ENCODE results near the gene HNRNPR. TPM values are rescaled to one million over a fixed set of nuclear protein-coding genes. Genes with fewer than 3 reads are reported as not detected.

The HNRNPR gene
- polyA plus RNA-seq, 1 of the 3 experiments (the other 2 are of a cell fraction) = 111 TPM

DNA sequence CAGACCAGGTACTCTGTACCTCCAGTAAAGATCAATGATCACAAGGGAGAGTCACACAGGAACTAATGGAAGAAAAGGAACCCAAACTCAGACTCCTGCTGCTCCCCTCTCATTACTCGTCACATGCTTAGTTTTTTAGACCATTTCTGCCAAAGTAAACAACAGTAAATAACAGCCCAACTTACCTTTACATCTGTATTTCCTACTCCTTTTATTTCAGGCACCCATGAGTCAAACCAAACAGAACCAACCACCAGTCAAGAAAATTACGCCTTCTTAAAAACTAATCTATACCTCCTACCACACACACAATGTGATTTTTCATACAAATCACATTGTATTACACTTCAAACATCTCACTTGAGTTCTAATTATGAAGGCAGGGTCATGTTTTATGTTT, 65.4 kb downstream of the HNRNPR start:
- POLR2A ChIA-PET = no interaction called here
- TF ChIP-seq TEAD4 (IDR thresholded peaks at IDR 0.05; ENCODE audit: borderline replicate concordance, insufficient read depth) (no peak), GATA2 (CRISPR knock-in tag; IDR thresholded peaks at IDR 0.05) (no peak)
- CTCF ChIA-PET = interaction anchor here (1.5 kb wide), 1 partner anchor 94 kb away, joined by 6 read pairs; no protein-coding TSS in a partner anchor

DNA sequence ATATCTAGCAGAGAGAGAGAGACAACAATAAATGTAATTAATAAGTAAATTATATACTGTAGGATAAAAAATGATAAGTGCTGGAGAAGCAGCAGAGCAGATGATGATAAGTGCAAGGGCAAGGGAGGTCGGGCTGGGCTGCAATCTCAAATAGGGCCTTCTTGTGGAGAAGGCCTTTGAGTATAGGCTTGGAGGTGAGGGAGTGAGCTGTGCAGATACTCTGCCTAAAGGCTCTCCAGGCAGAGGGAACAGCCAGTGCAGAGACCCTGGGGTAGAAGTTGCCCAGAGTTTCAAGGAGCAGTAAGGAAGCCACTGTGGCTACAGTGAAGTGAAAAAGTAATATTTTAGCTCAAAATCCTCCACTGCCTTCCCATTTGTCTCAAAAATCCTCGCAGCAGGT, 67.6 kb downstream of the HNRNPR start:
- ChIA-PET POLR2A (no interaction called here), CTCF (interaction anchor here (0.7 to 1.9 kb wide), 3 partner anchors 59 to 92 kb away, joined by 3 to 8 read pairs (median 4); partner anchors contain the start of gene HTR1D)
- H3K9me2 ChIP-seq = no peaks in the 10 kb centered on the region
- no peak overlapping the region for H3K27ac ChIP-seq (ENCODE audit: low read depth in 2 of 2, low read length in 1 of 2)
- no peak for TF ChIP-seq MEF2A (IDR thresholded peaks at IDR 0.05; ENCODE audit: borderline replicate concordance, low read depth)
- TF ChIP-seq SMC3 (IDR thresholded peaks at IDR 0.05; ENCODE audit: low read depth, low read length) = no peak
- TF ChIP-seq TCF12 (IDR thresholded peaks at IDR 0.05) = no peak
- TF ChIP-seq RFX5 (IDR thresholded peaks at IDR 0.05; ENCODE audit: low read length) = no peak
- TF ChIP-seq ELF1 (IDR thresholded peaks at IDR 0.05) = no peak
- no peak for TF ChIP-seq POLR2AphosphoS5 (IDR thresholded peaks at IDR 0.05; ENCODE audit: low read depth, low read length)
- TF ChIP-seq, protein P1, sequence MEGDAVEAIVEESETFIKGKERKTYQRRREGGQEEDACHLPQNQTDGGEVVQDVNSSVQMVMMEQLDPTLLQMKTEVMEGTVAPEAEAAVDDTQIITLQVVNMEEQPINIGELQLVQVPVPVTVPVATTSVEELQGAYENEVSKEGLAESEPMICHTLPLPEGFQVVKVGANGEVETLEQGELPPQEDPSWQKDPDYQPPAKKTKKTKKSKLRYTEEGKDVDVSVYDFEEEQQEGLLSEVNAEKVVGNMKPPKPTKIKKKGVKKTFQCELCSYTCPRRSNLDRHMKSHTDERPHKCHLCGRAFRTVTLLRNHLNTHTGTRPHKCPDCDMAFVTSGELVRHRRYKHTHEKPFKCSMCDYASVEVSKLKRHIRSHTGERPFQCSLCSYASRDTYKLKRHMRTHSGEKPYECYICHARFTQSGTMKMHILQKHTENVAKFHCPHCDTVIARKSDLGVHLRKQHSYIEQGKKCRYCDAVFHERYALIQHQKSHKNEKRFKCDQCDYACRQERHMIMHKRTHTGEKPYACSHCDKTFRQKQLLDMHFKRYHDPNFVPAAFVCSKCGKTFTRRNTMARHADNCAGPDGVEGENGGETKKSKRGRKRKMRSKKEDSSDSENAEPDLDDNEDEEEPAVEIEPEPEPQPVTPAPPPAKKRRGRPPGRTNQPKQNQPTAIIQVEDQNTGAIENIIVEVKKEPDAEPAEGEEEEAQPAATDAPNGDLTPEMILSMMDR (IDR thresholded peaks at IDR 0.05) = no peak
- TF ChIP-seq TEAD4 (IDR thresholded peaks at IDR 0.05; ENCODE audit: borderline replicate concordance, insufficient read depth) = no peak
- no peak for TF ChIP-seq RCOR1 (IDR thresholded peaks at IDR 0.05; ENCODE audit: low read length)
- no peak for TF ChIP-seq TAF1 (IDR thresholded peaks at IDR 0.05; ENCODE audit: borderline replicate concordance, low read depth, low read length)
- no peak for TF ChIP-seq JUND (IDR thresholded peaks at IDR 0.05)
- no peak for TF ChIP-seq EP300 (IDR thresholded peaks at IDR 0.05; ENCODE audit: borderline replicate concordance in 1 of 2, low read depth in 1 of 2, low read length in 1 of 2)
- TF ChIP-seq, protein P2, sequence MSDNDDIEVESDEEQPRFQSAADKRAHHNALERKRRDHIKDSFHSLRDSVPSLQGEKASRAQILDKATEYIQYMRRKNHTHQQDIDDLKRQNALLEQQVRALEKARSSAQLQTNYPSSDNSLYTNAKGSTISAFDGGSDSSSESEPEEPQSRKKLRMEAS (IDR thresholded peaks at IDR 0.05; ENCODE audit: low read depth) = no peak
- TF ChIP-seq, protein P3, sequence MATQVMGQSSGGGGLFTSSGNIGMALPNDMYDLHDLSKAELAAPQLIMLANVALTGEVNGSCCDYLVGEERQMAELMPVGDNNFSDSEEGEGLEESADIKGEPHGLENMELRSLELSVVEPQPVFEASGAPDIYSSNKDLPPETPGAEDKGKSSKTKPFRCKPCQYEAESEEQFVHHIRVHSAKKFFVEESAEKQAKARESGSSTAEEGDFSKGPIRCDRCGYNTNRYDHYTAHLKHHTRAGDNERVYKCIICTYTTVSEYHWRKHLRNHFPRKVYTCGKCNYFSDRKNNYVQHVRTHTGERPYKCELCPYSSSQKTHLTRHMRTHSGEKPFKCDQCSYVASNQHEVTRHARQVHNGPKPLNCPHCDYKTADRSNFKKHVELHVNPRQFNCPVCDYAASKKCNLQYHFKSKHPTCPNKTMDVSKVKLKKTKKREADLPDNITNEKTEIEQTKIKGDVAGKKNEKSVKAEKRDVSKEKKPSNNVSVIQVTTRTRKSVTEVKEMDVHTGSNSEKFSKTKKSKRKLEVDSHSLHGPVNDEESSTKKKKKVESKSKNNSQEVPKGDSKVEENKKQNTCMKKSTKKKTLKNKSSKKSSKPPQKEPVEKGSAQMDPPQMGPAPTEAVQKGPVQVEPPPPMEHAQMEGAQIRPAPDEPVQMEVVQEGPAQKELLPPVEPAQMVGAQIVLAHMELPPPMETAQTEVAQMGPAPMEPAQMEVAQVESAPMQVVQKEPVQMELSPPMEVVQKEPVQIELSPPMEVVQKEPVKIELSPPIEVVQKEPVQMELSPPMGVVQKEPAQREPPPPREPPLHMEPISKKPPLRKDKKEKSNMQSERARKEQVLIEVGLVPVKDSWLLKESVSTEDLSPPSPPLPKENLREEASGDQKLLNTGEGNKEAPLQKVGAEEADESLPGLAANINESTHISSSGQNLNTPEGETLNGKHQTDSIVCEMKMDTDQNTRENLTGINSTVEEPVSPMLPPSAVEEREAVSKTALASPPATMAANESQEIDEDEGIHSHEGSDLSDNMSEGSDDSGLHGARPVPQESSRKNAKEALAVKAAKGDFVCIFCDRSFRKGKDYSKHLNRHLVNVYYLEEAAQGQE (IDR thresholded peaks at IDR 0.05; ENCODE audit: low read depth, low read length) = no peak
- TF ChIP-seq FOSL2 (IDR thresholded peaks at IDR 0.05; ENCODE audit: borderline replicate concordance, low read depth) = no peak
- TF ChIP-seq, protein P4, sequence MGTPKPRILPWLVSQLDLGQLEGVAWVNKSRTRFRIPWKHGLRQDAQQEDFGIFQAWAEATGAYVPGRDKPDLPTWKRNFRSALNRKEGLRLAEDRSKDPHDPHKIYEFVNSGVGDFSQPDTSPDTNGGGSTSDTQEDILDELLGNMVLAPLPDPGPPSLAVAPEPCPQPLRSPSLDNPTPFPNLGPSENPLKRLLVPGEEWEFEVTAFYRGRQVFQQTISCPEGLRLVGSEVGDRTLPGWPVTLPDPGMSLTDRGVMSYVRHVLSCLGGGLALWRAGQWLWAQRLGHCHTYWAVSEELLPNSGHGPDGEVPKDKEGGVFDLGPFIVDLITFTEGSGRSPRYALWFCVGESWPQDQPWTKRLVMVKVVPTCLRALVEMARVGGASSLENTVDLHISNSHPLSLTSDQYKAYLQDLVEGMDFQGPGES (IDR thresholded peaks at IDR 0.05; ENCODE audit: low read depth, low read length) = no peak
- TF ChIP-seq FOXM1 (IDR thresholded peaks at IDR 0.05; ENCODE audit: low read depth) = no peak
- no peak for TF ChIP-seq NFIC (IDR thresholded peaks at IDR 0.05; ENCODE audit: borderline replicate concordance)
- TF ChIP-seq, protein P5, sequence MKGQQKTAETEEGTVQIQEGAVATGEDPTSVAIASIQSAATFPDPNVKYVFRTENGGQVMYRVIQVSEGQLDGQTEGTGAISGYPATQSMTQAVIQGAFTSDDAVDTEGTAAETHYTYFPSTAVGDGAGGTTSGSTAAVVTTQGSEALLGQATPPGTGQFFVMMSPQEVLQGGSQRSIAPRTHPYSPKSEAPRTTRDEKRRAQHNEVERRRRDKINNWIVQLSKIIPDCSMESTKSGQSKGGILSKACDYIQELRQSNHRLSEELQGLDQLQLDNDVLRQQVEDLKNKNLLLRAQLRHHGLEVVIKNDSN (IDR thresholded peaks at IDR 0.05; ENCODE audit: borderline replicate concordance, low read depth) = no peak
- no peak for TF ChIP-seq RAD21 (IDR thresholded peaks at IDR 0.05; ENCODE audit: low read length)
- H3K4me1 ChIP-seq (ENCODE audit: control insufficient read depth in 1 of 2, insufficient read depth in 2 of 2, low read depth in 1 of 2, low read length in 1 of 2) = no peaks in the 10 kb centered on the region
- DNase-seq = no peak
- no peaks in the 10 kb centered on the region for H3K79me2 ChIP-seq (ENCODE audit: insufficient read depth)
- no peaks in the 10 kb centered on the region for H4K20me1 ChIP-seq (ENCODE audit: insufficient read depth)
- H2AFZ ChIP-seq (ENCODE audit: low read depth) = no peak overlapping the region
- no peaks in the 10 kb centered on the region for H3K9me3 ChIP-seq
- peaks cover 3 to 17% of the 10 kb centered on the region in 2 experiments for H3K36me3 ChIP-seq (replicated peaks in 1 of 2; ENCODE audit: control insufficient read depth in 1 of 2, insufficient read depth in 2 of 2, low read length in 1 of 2)
- no peak overlapping the region for H3K4me2 ChIP-seq
- WGBS (ENCODE audit: low lambda C conversion rate) = 89% methylated on average over 2 of the region's 2 CpGs
- H3K9ac ChIP-seq = no peak overlapping the region
- no peak overlapping the region for H3K4me3 ChIP-seq (ENCODE audit: low read depth in 2 of 2, low read length in 1 of 2)
- peaks cover 24% of the 10 kb centered on the region for H3F3A ChIP-seq (replicated peaks; ENCODE audit: insufficient read depth)
- H3K27me3 ChIP-seq (ENCODE audit: insufficient read depth) = no peaks in the 10 kb centered on the region

More for the DNA sequence above, 65.4 kb downstream of the HNRNPR start:
- Histone ChIP-seq H3K9me2 (no peaks in the 10 kb centered on the region), H3K9ac (no peak overlapping the region), H3K4me1 (ENCODE audit: control insufficient read depth in 1 of 2, insufficient read depth in 2 of 2, low read depth in 1 of 2, low read length in 1 of 2) (peaks cover 0 to 6% of the 10 kb centered on the region in 2 experiments; a peak in 3 of 4 replicates), H3K36me3 (replicated peaks in 1 of 2; ENCODE audit: control insufficient read depth in 1 of 2, insufficient read depth in 2 of 2, low read length in 1 of 2) (peaks cover 23 to 35% of the 10 kb centered on the region in 2 experiments), H3K4me2 (no peak overlapping the region), H3K4me3 (ENCODE audit: low read depth in 2 of 2, low read length in 1 of 2) (no peak overlapping the region), H3K27me3 (ENCODE audit: insufficient read depth) (no peaks in the 10 kb centered on the region), H3K9me3 (no peaks in the 10 kb centered on the region), H3K27ac (ENCODE audit: low read depth in 2 of 2, low read length in 1 of 2) (no peak overlapping the region), H3K79me2 (ENCODE audit: insufficient read depth) (no peaks in the 10 kb centered on the region), H3F3A (replicated peaks; ENCODE audit: insufficient read depth) (peaks cover 31% of the 10 kb centered on the region), H4K20me1 (ENCODE audit: insufficient read depth) (no peaks in the 10 kb centered on the region), H2AFZ (ENCODE audit: low read depth) (no peak overlapping the region)
- WGBS (ENCODE audit: low lambda C conversion rate) = 93% methylated on average over 2 of the region's 2 CpGs
- DNase-seq = no peak
